Stimulated activated CD4-positive, alpha-beta T cell treated with anti-CD3 and anti-CD28 coated beads, Interleukin-1b, Interleukin-23, amount 100 ng/mL, for 4 hours (primary cell): ENCODE data around the gene ANXA6.

Source experiments
- DNase-seq, 2 donors: peaks; one replicate each; pipeline ENCODE4 v3.0.0-alpha.2; 2020; ENCODE audit warnings: low read depth in 2 of 2

The ANXA6 gene

GRCh38 chr5:151128817-151129216, 28.8 kb downstream of the ANXA6 start:
- DNase-seq, result no peak

- no peak for DNase-seq
Observed at GRCh38 chr5:151127926-151128325, 29.7 kb downstream of the ANXA6 start.

GRCh38 chr5:151126199-151126645, 31.4 kb downstream of the ANXA6 start:
- peak; percentile 51 to 54 for DNase-seq

- DNase-seq, result no peak
Observed at GRCh38 chr5:151125421-151125820, 32.2 kb downstream of the ANXA6 start.

DNA sequence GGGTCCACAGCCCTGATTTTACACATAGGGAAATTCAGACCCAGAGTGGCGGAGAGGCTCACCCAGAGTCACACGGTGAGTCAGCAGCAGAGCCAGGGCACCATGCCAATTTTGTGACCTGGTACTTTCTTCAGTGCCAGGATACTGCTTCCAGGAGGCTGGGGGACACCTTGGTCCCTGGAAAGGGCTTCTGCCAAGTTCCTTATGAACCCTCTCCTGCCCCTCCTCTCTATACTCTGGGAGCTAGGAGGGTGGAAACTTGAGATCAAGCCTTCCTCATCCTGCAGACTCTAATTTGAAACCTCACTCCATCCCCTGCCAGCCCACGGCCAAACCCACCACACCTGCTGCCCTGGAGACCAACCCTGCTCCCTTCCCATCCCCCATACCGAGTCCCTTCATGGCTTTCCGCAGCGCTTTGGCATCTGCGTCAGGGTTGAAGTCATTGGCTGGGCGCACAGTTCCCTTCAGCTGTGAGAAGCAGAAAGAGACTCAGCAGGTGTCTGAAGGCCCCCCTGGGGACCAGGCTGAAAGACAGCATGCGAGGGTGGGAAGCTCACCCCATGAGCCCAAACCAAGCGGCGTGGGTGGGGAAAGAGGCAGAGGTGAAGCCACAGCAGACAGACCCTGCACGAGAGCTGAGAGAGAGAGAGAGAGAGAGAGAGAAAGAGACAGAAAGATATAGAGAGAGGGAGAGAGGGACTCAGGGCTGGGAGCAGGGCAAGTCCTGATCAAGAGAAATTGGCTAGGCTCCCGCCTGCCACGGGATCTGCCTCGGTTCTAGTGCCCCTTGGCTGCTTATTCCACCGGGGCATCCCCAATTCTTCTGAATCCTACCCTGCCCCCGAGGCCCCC, 33.5 kb downstream of the ANXA6 start:
- DNase-seq, result peak; percentile 26 to 34

- no peak for DNase-seq
Observed at GRCh38 chr5:151122828-151123227, 34.8 kb downstream of the ANXA6 start.

- DNase-seq, result no peak
Observed at GRCh38 chr5:151121665-151122064, 35.9 kb downstream of the ANXA6 start.

- no peak for DNase-seq
Observed at GRCh38 chr5:151121095-151121494, 36.5 kb downstream of the ANXA6 start.

GRCh38 chr5:151118913-151119575, 38.5 kb downstream of the ANXA6 start:
- DNase-seq, result no peak

DNA sequence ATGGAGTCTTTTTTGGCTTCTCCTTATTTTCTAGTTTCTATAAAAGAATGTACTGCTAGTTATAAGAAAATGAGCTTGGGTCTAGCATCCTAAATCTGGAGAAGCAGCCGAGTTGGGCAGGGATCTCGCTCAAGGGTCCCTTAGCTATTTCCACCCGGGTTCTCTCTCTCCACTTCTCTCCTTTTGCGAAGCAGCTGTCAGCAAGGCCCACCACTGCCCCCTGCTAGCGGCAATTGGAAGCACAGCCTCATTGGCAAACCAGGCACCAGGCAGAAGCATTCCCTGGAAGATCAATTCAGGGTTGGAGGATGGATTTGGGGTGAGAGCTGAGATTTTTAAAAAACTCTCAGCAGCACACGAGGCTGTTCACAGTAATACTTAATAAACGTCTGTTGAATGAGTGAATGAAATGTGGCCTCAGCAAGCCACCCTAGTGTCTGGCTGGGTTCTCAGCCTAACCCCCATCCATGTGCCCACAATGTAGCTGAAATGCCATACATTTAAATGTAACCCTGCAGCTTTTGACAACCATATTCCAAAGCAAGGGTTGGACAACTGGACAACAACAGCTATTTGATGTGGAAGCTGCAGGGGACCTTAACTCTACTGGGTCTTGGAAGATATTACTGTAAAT, 42.2 kb downstream of the ANXA6 start:
- peak; percentile 72 to 74 for DNase-seq

DNA sequence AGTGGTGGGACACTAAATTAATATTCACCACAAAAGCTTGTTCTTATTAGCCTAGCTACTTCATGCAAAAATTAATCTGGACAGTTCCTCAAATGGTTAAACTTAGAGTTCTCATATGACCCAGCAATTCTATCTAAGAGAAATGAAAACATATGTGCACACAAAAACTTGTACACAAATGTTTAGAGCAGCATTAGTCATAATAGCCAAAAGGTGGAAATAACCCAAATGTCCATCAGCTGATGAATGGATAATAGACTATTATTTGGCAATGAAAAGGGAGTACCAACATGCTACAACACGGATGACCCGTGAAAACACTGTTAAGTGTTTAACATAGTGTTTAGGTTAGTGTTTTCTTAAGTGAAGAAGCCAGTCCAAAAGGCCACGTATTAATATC, 43.9 kb downstream of the ANXA6 start:
- DNase-seq, result no peak

- no peak for DNase-seq
Observed at GRCh38 chr5:151110992-151111391, 46.6 kb downstream of the ANXA6 start.

DNA sequence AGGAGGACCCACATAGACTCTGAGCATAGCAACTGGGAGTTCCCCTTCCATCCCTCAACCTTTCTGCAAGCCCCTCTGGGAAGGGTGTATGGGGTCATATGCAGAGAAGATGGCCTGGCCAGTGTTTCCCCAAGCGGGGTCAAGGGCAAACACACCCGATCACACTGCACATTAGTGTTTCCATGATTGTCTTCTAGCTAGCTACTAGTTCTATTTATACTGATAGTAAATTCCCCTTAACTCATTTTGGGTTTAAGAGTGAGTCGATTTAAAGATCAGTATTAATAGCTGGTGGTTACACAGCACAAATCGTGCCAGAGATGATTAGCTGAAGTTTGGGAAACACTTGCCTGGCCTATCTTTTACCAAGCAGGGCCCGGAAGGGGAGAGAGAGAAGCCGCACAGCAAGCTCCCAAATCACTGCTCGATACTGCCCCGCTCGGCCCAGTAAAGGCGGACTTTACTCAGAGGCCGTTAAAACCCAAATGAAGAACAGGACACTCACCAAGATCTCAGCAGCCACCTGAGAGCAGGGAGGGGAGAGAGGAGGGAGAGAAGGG, 47.4 kb downstream of the ANXA6 start:
- DNase-seq, result no peak

- DNase-seq, result no peak
Observed at GRCh38 chr5:151108566-151108965, 49.0 kb downstream of the ANXA6 start.

DNA sequence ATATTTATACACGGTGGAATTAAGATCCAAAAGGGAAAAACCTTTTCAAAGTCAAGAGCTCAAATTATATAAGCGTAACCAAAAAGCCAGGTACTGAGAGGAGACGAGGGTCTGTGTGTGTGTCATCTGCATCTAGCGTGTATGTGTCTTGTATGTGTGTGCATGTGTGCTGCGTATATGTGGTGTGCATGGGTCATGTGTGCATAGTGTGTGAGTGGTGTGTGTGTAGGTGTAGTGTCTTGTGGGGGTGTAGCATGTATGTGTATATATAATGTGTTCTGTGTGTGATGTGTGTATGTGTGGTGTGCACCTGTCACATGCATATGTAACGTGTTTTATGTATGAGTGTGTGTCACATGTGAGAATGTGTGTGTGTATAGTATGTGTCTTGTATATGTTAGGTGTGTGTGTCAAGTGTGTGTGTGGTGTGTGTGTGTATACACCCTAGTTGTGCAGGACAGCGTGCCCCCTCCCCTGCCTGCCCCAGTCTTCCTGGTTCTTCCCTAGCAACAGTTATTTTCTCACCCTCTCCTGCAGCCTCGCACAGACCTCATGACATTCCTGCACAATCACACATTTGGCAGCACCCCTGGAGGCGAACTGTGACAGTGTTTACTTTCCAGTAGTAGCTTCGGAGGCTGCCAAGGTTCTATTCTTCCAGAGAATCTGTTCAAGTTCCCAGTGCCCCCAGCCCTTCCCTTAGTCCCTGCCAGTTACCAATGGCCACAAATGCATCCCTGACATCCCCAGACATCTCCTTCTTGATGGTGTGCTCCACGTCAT, 49.6 kb downstream of the ANXA6 start:
- no peak for DNase-seq

DNA sequence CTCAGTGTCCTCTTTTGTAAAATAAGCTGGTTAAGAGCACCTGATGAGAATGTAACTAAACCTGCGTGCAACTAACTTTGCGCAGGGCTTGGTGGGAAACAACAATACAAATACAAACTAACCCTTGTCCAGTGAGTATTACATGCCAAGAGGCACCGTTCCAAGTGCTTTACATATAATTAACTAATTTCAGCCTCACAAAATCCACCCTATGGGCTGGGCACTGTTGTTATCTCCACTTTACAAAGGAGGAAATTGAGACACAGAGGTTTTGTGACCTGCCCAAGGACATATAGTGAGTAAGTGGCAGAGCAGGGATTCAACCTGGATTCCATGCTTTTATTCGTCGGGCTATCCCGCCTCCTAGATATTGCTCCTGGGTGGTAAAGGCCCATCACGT, 50.5 kb downstream of the ANXA6 start:
- no peak for DNase-seq

DNA sequence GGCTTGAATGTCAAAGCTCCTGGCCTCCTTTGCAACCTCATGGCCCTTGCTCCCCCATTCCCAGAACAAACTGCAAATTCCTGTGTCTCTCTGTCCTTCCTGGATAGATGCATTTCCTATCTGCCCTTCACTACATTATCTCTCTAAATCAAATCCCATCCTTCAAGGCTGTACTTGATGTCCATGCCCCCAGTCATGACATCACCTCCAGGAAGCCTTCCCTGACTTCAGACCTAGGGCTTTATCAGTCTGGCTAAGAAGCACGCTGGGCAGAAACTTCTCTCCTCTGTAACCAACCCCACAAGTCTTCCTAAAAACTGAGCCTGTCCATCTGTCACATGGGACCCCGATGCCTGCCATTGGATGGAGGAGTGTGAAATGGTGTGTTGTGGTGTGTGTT, 51.1 kb downstream of the ANXA6 start:
- DNase-seq, result no peak

DNA sequence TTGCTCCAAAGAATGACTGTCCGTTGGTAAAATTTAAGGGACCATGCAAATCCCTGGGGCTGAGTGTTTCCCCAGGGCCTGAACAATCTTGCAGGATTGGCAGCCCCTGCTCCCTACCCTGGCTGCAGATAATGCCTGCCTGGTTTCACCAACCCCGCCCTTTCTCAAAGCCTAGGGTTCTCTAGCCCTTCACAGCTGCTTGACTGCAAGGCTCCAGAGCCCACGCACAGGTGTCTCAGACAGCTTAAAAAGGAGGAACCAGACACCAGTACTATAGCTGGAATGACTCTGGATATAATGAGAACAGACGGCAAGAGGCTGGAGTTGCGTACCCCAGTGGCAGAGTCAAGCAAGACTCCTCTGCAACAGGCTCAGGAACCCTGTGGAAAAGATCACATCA, 51.5 kb downstream of the ANXA6 start:
- DNase-seq, result no peak

- DNase-seq, result no peak
Observed at GRCh38 chr5:151105561-151105960, 52.0 kb downstream of the ANXA6 start.

GRCh38 chr5:151104795-151105194, 52.8 kb downstream of the ANXA6 start:
- DNase-seq, result no peak

- no peak for DNase-seq
Observed at GRCh38 chr5:151101746-151102145, 55.8 kb downstream of the ANXA6 start.

DNA sequence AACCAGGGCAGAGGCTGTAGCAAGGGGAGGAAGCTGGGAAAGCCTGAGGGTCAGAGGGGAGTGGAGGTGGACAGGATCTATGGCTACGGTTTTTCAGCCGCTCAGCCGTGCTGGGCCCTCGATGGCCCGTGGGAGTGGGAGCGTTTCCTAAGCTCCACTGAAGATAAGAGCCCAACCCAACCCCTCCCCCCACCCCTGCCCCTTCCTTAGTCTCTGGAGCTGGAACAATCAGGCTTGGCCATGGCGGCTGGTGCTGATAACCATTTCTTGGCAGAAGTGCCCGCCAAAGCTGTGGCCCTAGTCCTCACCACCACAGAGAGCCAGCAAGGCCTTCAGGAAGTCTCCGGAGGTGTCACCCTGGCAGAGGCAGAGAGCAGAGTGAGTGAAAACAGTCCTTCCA, 56.4 kb downstream of the ANXA6 start:
- no peak for DNase-seq
